Mucosa of stomach (tissue), 1 donor: Measurements from ENCODE around the gene SMURF2.

Experiments
- H3K27me3 ChIP-seq: one replicate; pipeline ENCODE4 v1.7.0; 2013; ENCODE audit warnings: mild to moderate bottlenecking, low read length; ENCODE audit not compliant: control insufficient read depth, insufficient read depth
- H3K36me3 ChIP-seq: one replicate; pipeline ENCODE4 v1.7.0; 2013; ENCODE audit warnings: low read length; ENCODE audit not compliant: control insufficient read depth, insufficient read depth
- H3K4me1 ChIP-seq: one replicate; pipeline ENCODE4 v1.7.0; 2013; ENCODE audit warnings: mild to moderate bottlenecking, low read length; ENCODE audit not compliant: control insufficient read depth, insufficient read depth
- H3K4me3 ChIP-seq: one replicate; pipeline ENCODE4 v1.7.0; 2013; ENCODE audit warnings: low read length
- H3K9ac ChIP-seq: one replicate; pipeline ENCODE4 v1.7.0; 2013; ENCODE audit warnings: mild to moderate bottlenecking, low read length, moderate library complexity
- H3K9me3 ChIP-seq: one replicate; pipeline ENCODE4 v1.7.0; 2013; ENCODE audit warnings: mild to moderate bottlenecking, low read length, moderate library complexity; ENCODE audit not compliant: control insufficient read depth
- donor health status: Pancreatic carcinoma.

SMURF2 gene

GRCh38 chr17:64515419-64515818 is 146.7 kb downstream of the SMURF2 start:
- peaks cover 10% of the 10 kb centered on the region for H3K36me3 ChIP-seq
- no peaks in the 10 kb centered on the region for H3K4me1 ChIP-seq
- no peak overlapping the region for H3K9ac ChIP-seq
- no peaks in the 10 kb centered on the region for H3K27me3 ChIP-seq
- no peaks in the 10 kb centered on the region for H3K9me3 ChIP-seq
- H3K4me3 ChIP-seq = no peak overlapping the region

GRCh38 chr17:64509179-64509578 is 152.9 kb downstream of the SMURF2 start:
- H3K4me1 ChIP-seq = peaks cover under 1% of the 10 kb centered on the region

GRCh38 chr17:64508683-64509082 is 153.4 kb downstream of the SMURF2 start:
- no peaks in the 10 kb centered on the region for H3K36me3 ChIP-seq
- no peak overlapping the region for H3K4me3 ChIP-seq

More at GRCh38 chr17:64509179-64509578, 152.9 kb downstream of the SMURF2 start:
- no peak overlapping the region for H3K9ac ChIP-seq
- no peaks in the 10 kb centered on the region for H3K9me3 ChIP-seq
- no peaks in the 10 kb centered on the region for H3K27me3 ChIP-seq
- no peak overlapping the region for H3K4me3 ChIP-seq
- H3K36me3 ChIP-seq = no peaks in the 10 kb centered on the region

GRCh38 chr17:64507413-64507782 is 154.7 kb downstream of the SMURF2 start:
- Histone ChIP-seq H3K9ac (peak overlapping the region; percentile 100), H3K36me3 (peaks cover 6% of the 10 kb centered on the region), H3K27me3 (no peaks in the 10 kb centered on the region), H3K4me1 (peaks cover 10% of the 10 kb centered on the region), H3K9me3 (no peaks in the 10 kb centered on the region), H3K4me3 (peak overlapping the region; percentile 71)

More at GRCh38 chr17:64508683-64509082, 153.4 kb downstream of the SMURF2 start:
- Histone ChIP-seq H3K9ac (no peak overlapping the region), H3K9me3 (no peaks in the 10 kb centered on the region), H3K27me3 (no peaks in the 10 kb centered on the region), H3K4me1 (peaks cover 5% of the 10 kb centered on the region)

- no peaks in the 10 kb centered on the region for H3K27me3 ChIP-seq
- H3K9ac ChIP-seq = peak within 1 kb of the TSS; percentile 100
- H3K4me1 ChIP-seq = peaks cover 10% of the 10 kb centered on the region
- H3K4me3 ChIP-seq = peak within 1 kb of the TSS; percentile 90
- H3K9me3 ChIP-seq = no peaks in the 10 kb centered on the region
- peaks cover 12% of the 10 kb centered on the region for H3K36me3 ChIP-seq
Measured at GRCh38 chr17:64506576-64507412, 155.3 kb downstream of the SMURF2 start, which contains the start of gene CEP95. TSS of gene CEP95 (plus strand) at chr17:64506977. CDS start at chr17:64507098, 121 bp downstream.

- peaks cover 18% of the 10 kb centered on the region for H3K36me3 ChIP-seq
Measured at GRCh38 chr17:64506201-64506575, 155.9 kb downstream of the SMURF2 start, which contains the start of gene DDX5. TSS of gene DDX5 (minus strand) at chr17:64506289. CDS start at chr17:64506119, 170 bp downstream.

GRCh38 chr17:64505340-64506200 is 156.5 kb downstream of the SMURF2 start:
- Histone ChIP-seq H3K9me3 (no peaks in the 10 kb centered on the region), H3K9ac (peak overlapping the region; percentile 100), H3K27me3 (no peaks in the 10 kb centered on the region), H3K4me3 (peak overlapping the region; percentile 90), H3K4me1 (peaks cover 10% of the 10 kb centered on the region), H3K36me3 (peaks cover 23% of the 10 kb centered on the region)

More at GRCh38 chr17:64506201-64506575, 155.9 kb downstream of the SMURF2 start, which contains the start of gene DDX5:
- Histone ChIP-seq H3K9ac (peak within 1 kb of the TSS; percentile 100), H3K4me3 (peak within 1 kb of the TSS; percentile 90), H3K4me1 (peaks cover 10% of the 10 kb centered on the region), H3K27me3 (no peaks in the 10 kb centered on the region), H3K9me3 (no peaks in the 10 kb centered on the region)

GRCh38 chr17:64504769-64505339 is 157.3 kb downstream of the SMURF2 start:
- Histone ChIP-seq H3K9ac (peak overlapping the region; percentile 100), H3K36me3 (peaks cover 30% of the 10 kb centered on the region), H3K27me3 (no peaks in the 10 kb centered on the region), H3K4me1 (peaks cover 10% of the 10 kb centered on the region), H3K9me3 (no peaks in the 10 kb centered on the region), H3K4me3 (peak overlapping the region; percentile 52)

- H3K4me1 ChIP-seq = peaks cover 10% of the 10 kb centered on the region
- peak overlapping the region; percentile 100 for H3K9ac ChIP-seq
- peaks cover 31% of the 10 kb centered on the region for H3K36me3 ChIP-seq
- no peaks in the 10 kb centered on the region for H3K9me3 ChIP-seq
- peak overlapping the region; percentile 52 for H3K4me3 ChIP-seq
- H3K27me3 ChIP-seq = no peaks in the 10 kb centered on the region
Measured at GRCh38 chr17:64503821-64504768, 158.0 kb downstream of the SMURF2 start.

- Histone ChIP-seq H3K36me3 (peaks cover 31% of the 10 kb centered on the region), H3K27me3 (no peaks in the 10 kb centered on the region), H3K9me3 (no peaks in the 10 kb centered on the region), H3K4me3 (no peak overlapping the region), H3K4me1 (peaks cover 10% of the 10 kb centered on the region), H3K9ac (no peak overlapping the region)
Measured at GRCh38 chr17:64503341-64503740, 158.8 kb downstream of the SMURF2 start.

- Histone ChIP-seq H3K9me3 (no peaks in the 10 kb centered on the region), H3K4me3 (no peak overlapping the region), H3K36me3 (peaks cover 31% of the 10 kb centered on the region), H3K27me3 (no peaks in the 10 kb centered on the region), H3K9ac (no peak overlapping the region), H3K4me1 (peaks cover 12% of the 10 kb centered on the region)
Measured at GRCh38 chr17:64502809-64503208, 159.3 kb downstream of the SMURF2 start.
